ENCODE results near the gene MRPL23. TPM values are rescaled to one million over a fixed set of nuclear protein-coding genes. Genes with fewer than 3 reads are reported as not detected.

Gene MRPL23
- total and polyA plus RNA-seq, 3 donors from 2014 or later: 50.0 to 109 (median 92.1) TPM

DNA sequence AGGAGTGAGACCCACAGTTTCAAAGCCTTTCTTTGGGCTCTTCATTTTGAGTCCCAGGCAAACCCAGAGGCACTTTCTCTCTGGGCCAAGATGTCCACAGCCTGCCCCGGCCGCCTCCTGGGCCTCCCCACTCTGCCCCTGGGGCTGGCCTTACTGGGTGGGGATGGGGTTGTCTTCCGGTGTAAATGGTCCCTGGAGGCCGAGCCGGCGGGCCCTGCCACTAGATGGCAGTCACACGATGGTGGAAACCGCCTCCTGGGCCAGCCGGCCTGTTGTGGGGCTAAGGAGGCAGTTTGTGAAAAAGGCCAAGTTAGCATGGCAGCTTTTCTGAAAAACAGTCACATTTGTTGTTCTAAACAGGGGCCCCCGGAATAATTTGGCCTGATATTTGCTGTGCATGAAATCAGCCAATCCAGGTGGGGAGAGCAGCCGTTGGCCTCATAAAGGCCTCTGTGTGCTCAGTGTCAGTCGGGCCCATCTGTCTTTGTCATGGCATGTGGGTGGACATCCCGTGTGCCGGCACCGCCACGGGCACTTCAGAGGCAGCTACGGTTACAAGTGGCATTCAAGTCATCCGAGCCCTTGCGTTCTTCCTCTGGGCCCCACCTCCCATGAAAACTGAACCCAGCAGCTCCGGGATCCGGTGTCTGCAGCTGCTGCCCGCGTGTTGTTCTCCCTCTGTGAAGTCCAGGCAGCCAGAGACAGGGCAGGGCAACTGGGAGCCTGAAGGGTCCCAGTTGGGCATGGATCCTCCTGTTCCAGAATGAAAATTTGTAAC is 6.5 kb downstream of the MRPL23 start:
- Histone ChIP-seq H3K4me3 (no peak overlapping the region), H3K9me3 (no peaks in the 10 kb centered on the region), H3K36me3 (ENCODE audit: low read depth, missing control alignments) (no peaks in the 10 kb centered on the region), H3K27me3 (no peaks in the 10 kb centered on the region), H3K4me1 (no peaks in the 10 kb centered on the region), H3K27ac (no peak overlapping the region)
- intact Hi-C loops (cut with DNase I; ENCODE audit: low total_unique reads): no loop called here
- peak; percentile 17 for DNase-seq
- TF ChIP-seq POLR2A (IDR thresholded peaks at IDR 0.05): no peak
- TF ChIP-seq, protein P1, sequence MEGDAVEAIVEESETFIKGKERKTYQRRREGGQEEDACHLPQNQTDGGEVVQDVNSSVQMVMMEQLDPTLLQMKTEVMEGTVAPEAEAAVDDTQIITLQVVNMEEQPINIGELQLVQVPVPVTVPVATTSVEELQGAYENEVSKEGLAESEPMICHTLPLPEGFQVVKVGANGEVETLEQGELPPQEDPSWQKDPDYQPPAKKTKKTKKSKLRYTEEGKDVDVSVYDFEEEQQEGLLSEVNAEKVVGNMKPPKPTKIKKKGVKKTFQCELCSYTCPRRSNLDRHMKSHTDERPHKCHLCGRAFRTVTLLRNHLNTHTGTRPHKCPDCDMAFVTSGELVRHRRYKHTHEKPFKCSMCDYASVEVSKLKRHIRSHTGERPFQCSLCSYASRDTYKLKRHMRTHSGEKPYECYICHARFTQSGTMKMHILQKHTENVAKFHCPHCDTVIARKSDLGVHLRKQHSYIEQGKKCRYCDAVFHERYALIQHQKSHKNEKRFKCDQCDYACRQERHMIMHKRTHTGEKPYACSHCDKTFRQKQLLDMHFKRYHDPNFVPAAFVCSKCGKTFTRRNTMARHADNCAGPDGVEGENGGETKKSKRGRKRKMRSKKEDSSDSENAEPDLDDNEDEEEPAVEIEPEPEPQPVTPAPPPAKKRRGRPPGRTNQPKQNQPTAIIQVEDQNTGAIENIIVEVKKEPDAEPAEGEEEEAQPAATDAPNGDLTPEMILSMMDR (IDR thresholded peaks at IDR 0.05): no peak
- 18% methylated on average over 2 of the region's 23 CpGs; no CpG with 5 or more reads in 1 of the 2 donors for WGBS, 2 donors

DNA sequence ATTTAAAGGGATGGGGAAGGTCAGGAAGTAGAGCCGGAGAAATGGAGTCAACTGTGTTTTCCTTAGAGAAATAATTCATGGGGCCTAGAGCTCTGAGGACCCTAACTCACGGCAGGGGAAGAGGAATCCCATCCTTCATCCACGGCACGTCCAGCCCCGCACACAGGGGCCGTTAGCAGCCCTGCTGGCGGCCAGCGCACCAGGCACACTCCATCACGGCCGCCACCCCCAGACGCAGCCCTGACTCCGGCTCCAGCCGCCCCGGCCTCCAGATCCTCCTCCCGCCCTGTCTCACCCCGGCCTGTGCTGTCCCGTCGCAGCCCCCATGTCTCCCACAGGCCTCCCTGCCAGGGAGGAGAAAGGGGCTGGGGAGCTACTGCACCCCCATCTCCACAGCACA is 11.2 kb downstream of the MRPL23 start:
- H3K4me1 ChIP-seq: no peaks in the 10 kb centered on the region
- DNase-seq: no peak
- no peaks in the 10 kb centered on the region for H3K9me3 ChIP-seq
- H3K27me3 ChIP-seq: no peaks in the 10 kb centered on the region
- no CpG with 5 or more reads among the region's 18 CpGs for WGBS, 2 donors
- TF ChIP-seq, protein P1 (IDR thresholded peaks at IDR 0.05): no peak
- no peak for TF ChIP-seq POLR2A (IDR thresholded peaks at IDR 0.05)
- intact Hi-C loops (cut with DNase I; ENCODE audit: low total_unique reads): no loop called here
- H3K36me3 ChIP-seq (ENCODE audit: low read depth, missing control alignments): no peaks in the 10 kb centered on the region
- H3K27ac ChIP-seq: no peak overlapping the region
- H3K4me3 ChIP-seq: no peak overlapping the region

DNA sequence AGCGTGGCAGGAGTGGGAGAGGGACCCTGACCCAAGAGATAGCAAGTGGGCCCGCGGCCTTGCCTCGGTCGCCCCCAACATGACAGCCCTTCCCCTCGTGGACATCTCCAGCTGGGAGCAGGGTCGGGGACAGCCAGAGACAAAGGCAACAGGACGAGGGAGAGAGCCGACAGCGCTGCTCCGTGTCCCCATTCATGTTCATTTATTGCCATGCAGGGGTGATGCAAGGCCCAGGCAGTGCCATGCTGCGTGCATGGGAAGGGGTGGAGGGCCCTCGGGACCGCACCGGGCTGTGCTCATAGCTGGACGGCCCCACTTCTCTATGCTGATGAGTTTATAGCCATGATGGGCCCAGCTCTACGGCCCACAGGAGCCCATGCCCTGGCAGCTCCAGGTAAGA is 12.7 kb downstream of the MRPL23 start:
- TF ChIP-seq, protein P1 (IDR thresholded peaks at IDR 0.05): no peak
- TF ChIP-seq POLR2A (IDR thresholded peaks at IDR 0.05): no peak
- no peaks in the 10 kb centered on the region for H3K27me3 ChIP-seq
- no peak overlapping the region for H3K4me3 ChIP-seq
- no peaks in the 10 kb centered on the region for H3K9me3 ChIP-seq
- no peak for DNase-seq
- no peak overlapping the region for H3K27ac ChIP-seq
- no peaks in the 10 kb centered on the region for H3K36me3 ChIP-seq (ENCODE audit: low read depth, missing control alignments)
- no peaks in the 10 kb centered on the region for H3K4me1 ChIP-seq
- WGBS, 2 donors: 90% methylated on average over 4 of the region's 17 CpGs; no CpG with 5 or more reads in 1 of the 2 donors
- intact Hi-C loops (cut with DNase I; ENCODE audit: low total_unique reads): no loop called here

DNA sequence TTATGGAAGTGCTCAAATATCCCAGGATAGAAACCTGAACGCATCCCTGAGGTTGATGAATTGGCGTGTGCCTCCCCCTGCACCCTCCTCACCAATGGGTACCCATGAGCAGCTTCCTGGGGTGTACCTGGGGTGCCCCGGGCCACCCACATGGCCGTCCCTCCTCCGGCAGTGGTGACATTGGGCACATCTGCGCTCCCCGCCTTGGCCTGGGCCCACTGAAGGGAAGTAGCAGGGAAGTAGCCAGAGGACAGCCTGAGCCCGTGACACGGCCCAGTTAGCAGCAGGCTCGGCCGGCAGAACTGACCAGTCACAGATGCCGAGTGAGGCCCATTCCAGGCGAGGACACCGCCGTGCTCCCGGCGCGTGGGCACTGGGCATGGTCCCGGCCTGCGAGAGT is 16.7 kb downstream of the MRPL23 start:
- TF ChIP-seq, protein P1 (IDR thresholded peaks at IDR 0.05): no peak
- TF ChIP-seq POLR2A (IDR thresholded peaks at IDR 0.05): no peak

DNA sequence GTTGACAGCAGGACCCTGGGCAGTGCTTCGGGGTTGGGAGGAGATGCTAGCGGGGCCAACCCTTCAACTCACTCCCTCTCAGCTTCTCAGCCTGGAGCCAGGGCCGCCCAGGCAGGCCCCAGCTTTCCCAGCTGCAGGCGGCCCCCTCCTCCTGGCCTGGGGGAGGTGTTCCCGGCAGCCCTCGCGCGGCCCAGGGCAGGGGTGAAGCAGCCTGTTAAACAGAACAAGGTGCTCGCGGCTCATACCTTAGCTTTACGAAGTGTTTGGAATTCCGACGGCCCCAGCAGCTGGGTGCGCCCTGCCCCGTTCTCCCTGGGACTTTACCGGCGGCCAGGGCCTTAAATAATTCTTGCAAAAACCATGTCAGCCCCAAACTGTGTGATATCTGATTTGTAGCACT is 17.2 kb downstream of the MRPL23 start:
- no peak overlapping the region for H3K4me3 ChIP-seq
- no CpG with 5 or more reads among the region's 17 CpGs for WGBS, 2 donors
- no peaks in the 10 kb centered on the region for H3K4me1 ChIP-seq
- intact Hi-C loops (cut with DNase I; ENCODE audit: low total_unique reads): no loop called here
- H3K36me3 ChIP-seq (ENCODE audit: low read depth, missing control alignments): no peaks in the 10 kb centered on the region
- DNase-seq: no peak
- TF ChIP-seq POLR2A (IDR thresholded peaks at IDR 0.05): no peak
- TF ChIP-seq, protein P1 (IDR thresholded peaks at IDR 0.05): no peak
- H3K27me3 ChIP-seq: no peaks in the 10 kb centered on the region
- no peaks in the 10 kb centered on the region for H3K9me3 ChIP-seq
- no peak overlapping the region for H3K27ac ChIP-seq

More for the DNA sequence above, 16.7 kb downstream of the MRPL23 start:
- DNase-seq: no peak
- H3K27me3 ChIP-seq: no peaks in the 10 kb centered on the region
- no peak overlapping the region for H3K4me3 ChIP-seq
- H3K9me3 ChIP-seq: no peaks in the 10 kb centered on the region
- intact Hi-C loops (cut with DNase I; ENCODE audit: low total_unique reads): no loop called here
- no CpG with 5 or more reads among the region's 20 CpGs for WGBS, 2 donors
- no peaks in the 10 kb centered on the region for H3K4me1 ChIP-seq
- H3K27ac ChIP-seq: no peak overlapping the region
- no peaks in the 10 kb centered on the region for H3K36me3 ChIP-seq (ENCODE audit: low read depth, missing control alignments)

Measured in testis (tissue), 3 donors.